DMS153 treated with DMSO at 0.1 percent for 48 hours (cell line): ENCODE data around the gene SPINK8.
"Not testable (repeated sequence)": the region's sequence is repeated elsewhere in the genome, so short reads cannot be mapped to it uniquely, and the experiment has no call there.

ENCODE experiments used
- DNase-seq: peaks from one replicate; lab custom pipeline; 2025; ENCODE audit not compliant: unreplicated experiment; lab: John Stamatoyannopoulos, UW

The SPINK8 gene

GRCh38 chr3:48280881-48281280, 52.6 kb downstream of the SPINK8 start:
- no peak for DNase-seq

DNA sequence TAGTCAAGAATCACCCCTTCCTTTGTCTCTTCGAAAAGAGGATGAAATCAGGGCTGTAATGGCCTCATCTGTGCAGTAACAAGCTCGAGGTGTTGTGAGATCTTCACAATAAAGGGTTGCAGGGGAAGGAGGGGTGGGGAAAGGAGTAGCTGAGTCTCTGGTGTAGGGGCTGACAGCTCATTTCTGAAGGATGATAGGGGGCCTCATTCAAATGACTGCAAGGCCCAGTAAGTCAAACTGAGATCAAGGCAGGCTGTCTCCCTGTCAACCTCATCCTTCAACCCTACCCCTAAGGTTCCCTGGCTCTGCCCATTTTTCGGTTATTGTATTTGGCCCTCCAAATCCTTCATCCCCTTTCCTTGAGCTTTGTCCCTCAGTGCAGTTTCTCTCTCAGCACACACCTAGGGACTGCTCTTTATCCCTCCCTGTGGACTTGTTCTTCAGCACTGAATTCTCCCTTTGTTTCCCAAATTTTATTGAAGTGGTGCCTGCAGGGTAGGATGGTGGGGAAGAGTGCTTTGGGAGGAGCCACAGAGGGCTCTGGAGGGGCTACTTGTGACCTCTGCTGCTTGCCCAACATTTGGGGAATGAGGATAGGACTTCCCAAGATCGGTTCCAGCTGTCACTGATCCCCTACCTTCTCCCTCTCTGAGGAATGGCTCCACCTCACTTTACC, 54.4 kb downstream of the SPINK8 start:
- no peak for DNase-seq

DNA sequence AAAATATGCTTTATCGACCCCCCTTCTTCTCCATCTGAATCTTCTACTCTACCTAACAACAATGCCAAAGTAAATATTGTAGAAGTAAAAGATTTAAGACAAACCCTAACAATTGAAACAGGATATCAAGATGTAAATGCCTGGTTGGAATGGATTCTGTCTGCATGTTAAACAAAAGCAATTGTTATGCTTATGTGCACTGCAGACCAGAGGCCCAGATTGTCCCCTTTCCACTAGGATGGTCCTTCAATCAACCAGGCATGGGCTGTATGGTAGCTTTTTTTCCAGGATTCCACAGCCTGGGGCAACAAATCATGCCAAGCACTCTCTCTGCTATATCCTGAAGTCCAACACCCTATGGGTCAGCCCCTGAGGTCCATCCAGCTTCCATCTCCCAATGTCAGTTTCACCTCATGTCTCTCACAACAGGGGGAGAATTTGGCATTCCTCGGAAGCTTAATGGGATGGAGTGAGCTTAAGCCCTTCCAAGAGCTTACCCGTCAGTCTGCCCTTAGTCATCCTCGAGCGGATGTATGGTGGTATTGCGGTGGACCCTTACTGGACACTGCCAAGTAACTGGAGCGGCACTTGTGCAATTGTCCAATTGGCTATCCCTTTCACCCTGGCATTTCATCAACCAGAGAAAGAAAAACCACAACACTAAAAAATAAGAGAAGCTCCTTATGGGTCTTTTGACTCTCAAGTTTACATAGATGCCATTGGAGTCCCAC, 56.4 kb downstream of the SPINK8 start:
- DNase-seq = no peak

DNA sequence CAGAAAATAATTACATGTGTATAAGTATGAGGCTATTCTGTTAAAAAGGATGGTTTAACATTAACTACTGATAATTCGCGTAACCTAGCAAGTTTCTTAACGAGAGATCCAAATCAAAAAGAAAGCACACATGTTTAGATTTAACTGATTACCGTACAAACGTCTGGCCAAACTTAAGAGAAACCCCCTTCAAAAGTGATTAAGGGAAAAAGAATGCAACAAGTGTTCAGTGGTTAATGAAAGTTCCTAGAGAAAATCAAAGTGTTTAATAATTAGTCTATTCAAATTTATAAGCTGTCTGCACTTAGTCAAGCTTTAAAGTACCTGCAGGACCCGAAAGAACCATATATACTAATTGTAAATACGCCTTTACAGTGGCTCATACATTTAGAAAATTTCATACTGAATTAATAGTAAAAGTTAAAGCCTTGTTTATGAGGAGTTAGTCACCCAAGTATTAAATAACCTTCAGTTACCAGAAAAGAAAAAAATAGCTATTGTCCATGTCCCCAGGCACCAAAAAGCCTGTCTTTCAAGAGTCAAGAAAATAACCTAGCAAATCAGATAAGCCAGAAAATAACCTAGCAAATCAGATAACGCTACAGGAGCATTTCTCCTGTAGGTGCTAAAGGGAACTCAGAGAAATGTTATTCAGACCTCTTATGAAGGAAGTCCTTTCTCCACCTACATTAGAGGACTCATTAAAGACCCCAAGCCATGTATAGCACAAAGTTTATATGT, 58.0 kb downstream of the SPINK8 start:
- DNase-seq = no peak

- DNase-seq = no peak
These were observed 59.0 kb downstream of the SPINK8 start for GRCh38 chr3:48274452-48274851.

- peak; percentile 0 for DNase-seq
These were observed 59.8 kb downstream of the SPINK8 start for GRCh38 chr3:48273594-48274211.

- DNase-seq = no peak
These were observed 61.5 kb downstream of the SPINK8 start for GRCh38 chr3:48271763-48272498.

GRCh38 chr3:48271223-48271622, 62.2 kb downstream of the SPINK8 start:
- DNase-seq = not testable (repeated sequence)

GRCh38 chr3:48270306-48270705, 63.2 kb downstream of the SPINK8 start:
- no peak for DNase-seq

DNA sequence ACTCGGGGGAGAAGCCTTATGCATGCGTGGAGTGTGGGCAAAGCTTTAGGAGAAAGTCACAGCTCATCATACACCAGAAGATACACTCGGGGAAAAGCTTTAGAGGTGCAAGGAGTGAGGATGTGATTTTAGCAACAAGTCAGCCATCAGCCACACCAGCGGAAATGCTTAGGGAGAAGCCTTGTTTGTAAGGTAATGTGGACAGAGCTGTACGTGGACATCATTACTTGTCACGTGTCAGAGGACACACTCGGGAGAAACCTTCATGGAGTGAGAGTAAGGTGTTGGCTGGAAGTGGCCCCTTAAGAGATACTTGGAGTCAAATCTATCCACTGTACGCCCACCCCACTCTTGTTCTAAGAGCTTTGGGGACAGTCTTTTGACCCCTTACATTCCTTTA, 63.9 kb downstream of the SPINK8 start:
- no peak for DNase-seq

DNA sequence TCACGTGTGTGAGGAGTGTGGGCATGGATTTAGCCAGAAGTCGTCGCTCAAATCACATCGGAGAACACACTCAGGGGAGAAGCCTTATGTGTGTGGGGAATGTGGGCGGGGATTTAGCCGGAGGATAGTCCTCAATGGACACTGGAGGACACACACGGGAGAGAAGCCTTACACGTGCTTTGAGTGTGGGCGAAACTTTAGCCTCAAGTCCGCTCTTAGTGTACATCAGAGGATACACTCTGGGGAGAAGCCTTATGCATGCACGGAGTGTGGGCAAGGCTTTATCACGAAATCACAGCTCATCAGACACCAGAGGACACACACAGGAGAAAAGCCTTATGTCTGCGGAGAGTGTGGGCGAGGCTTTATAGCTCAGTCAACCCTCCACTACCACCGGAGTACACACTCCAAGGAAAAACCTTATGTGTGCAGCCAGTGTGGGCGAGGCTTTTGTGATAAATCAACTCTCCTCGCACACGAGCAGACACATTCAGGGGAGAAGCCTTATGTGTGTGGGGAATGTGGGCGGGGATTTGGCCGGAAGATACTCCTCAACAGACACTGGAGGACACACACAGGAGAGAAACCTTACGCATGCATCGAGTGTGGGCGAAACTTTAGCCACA, 64.4 kb downstream of the SPINK8 start:
- peak; percentile 9 for DNase-seq

DNA sequence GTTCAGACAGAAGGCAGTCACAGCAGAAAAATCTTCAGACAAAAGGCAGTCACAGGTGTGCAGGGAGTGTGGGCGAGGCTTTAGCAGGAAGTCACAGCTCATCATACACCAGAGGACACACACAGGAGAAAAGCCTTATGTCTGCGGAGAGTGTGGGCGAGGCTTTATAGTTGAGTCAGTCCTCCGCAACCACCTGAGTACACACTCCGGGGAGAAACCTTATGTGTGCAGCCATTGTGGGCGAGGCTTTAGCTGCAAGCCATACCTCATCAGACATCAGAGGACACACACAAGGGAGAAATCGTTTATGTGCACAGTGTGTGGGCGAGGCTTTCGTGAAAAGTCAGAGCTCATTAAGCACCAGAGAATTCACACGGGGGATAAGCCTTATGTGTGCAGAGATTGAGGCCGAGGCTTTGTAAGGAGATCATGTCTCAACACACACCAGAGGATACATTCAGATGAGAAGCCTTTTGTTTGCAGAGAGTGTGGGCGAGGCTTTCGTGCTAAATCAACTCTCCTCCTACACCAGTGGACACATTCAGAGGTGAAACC, 65.0 kb downstream of the SPINK8 start:
- DNase-seq = peak; percentile 39

DNA sequence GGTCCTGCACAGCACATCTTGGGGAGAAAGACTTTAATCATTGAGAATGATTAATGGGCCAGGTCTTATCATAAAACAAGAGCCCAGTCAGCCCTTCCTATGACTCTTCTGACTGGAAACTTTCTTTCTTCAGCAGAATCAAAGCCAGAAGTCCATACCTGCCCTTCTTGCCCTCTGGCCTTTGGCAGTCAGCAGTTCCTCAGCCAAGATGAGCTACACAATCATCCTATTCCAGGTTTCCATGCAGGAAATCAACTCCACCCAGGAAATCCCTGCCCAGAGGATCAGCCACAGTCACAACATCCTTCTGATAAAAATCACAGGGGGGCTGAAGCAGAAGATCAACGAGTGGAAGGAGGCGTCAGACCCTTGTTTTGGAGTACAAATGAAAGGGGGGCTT, 65.7 kb downstream of the SPINK8 start:
- DNase-seq = no peak

DNA sequence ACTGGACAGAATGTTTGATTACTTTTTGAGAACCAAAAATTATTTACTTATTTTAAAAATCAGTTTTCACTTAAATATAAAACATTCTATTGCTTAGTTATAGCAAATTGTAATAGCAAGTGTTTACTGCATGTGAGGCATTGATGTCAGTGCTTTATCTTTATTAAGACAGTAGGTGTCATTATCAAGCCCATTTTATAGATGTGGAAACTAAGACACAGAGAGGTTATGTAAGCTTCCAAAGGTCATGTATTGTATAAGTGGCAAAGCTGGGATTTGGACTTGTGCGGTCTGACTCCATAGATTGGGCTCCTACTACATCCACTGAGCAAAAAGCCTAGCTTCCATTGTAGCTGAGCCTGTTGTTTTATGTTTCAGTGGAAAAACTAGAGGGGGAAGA, 74.9 kb downstream of the SPINK8 start:
- DNase-seq = no peak
